B cell (primary cell): ENCODE measurements around the gene HES2. TPM values are rescaled to one million over a fixed set of nuclear protein-coding genes. Genes with fewer than 3 reads are reported as not detected.
"Not testable (repeated sequence)": the region's sequence is repeated elsewhere in the genome, so short reads cannot be mapped to it uniquely, and the experiment has no call there.

ENCODE experiments used
- ATAC-seq: fragments of 200-7000 bp; cut with Tn5 transposase; one replicate; pipeline ENCODE4 v1.10.0; 2021; ENCODE audit warnings: low read depth, mild to moderate bottlenecking, moderate number of reproducible peaks, moderate library complexity
- CTCF ChIA-PET: fragments of 350-600 bp; sonication (Branson Sonifier 250); formaldehyde crosslinking; loops from one replicate; lab custom pipeline; 2021; ENCODE audit warnings: antibody characterized with exemption, inconsistent platforms; lab: Charles Lee
- POLR2A ChIA-PET: fragments of 350-600 bp; sonication (Branson Sonifier 250); formaldehyde crosslinking; loops from one replicate; lab custom pipeline; 2021; ENCODE audit warnings: antibody characterized with exemption; lab: Charles Lee
- DNase-seq: peaks from one replicate; pipeline ENCODE4 v3.0.0; 2013
- H2AFZ ChIP-seq: 2 replicates; pipeline ENCODE4 v1.6.1; 2012; ENCODE audit warnings: mild to moderate bottlenecking, low read depth, low read length; ENCODE audit not compliant: insufficient read depth, poor library complexity, severe bottlenecking
- H3K27ac ChIP-seq, 2 donors: 1 replicate in 1 of 2; 2 replicates in 1 of 2; pipeline ENCODE4 v1.5.1; 2012 to 2013; ENCODE audit warnings: low read length in 2 of 2, mild to moderate bottlenecking in 2 of 2, moderate library complexity in 1 of 2
- H3K27me3 ChIP-seq, 4 experiments: fragments of 200-600 bp in 1 of 4; sonication (generic) in 1 of 4; replicated peaks in 1 of 4; 1 replicate in 2 of 4; 2 replicates in 2 of 4; pipeline versions ENCODE4 v1.6.1 to v1.7.0; 2013 to 2016; ENCODE audit warnings: low read length in 3 of 4, mild to moderate bottlenecking in 2 of 4, mixed read lengths in 1 of 4, moderate library complexity in 1 of 4; ENCODE audit not compliant: insufficient read depth in 4 of 4, control insufficient read depth in 3 of 4; ENCODE audit errors: control extremely low read depth in 1 of 4
- H3K36me3 ChIP-seq, 2 experiments: replicated peaks in 1 of 2; 1 replicate in 1 of 2; 2 replicates in 1 of 2; pipeline versions ENCODE4 v1.6.1 to v1.7.1; 2013; ENCODE audit warnings: low read length in 1 of 2; ENCODE audit not compliant: insufficient read depth in 2 of 2, control insufficient read depth in 1 of 2; ENCODE audit errors: control extremely low read depth in 1 of 2, extremely low read depth in 1 of 2
- H3K4me1 ChIP-seq, 2 donors: fragments of 200-600 bp in 1 of 2; sonication (generic) in 1 of 2; 1 replicate in 1 of 2; 2 replicates in 1 of 2; pipeline versions ENCODE4 v1.5.1 to v1.6.1; 2013 to 2017; ENCODE audit warnings: low read length in 2 of 2; ENCODE audit not compliant: control insufficient read depth in 2 of 2, insufficient read depth in 2 of 2
- H3K4me2 ChIP-seq: replicated peaks from 2 replicates; pipeline ENCODE3; 2012; ENCODE audit warnings: mild to moderate bottlenecking, low read depth, low read length; ENCODE audit not compliant: poor library complexity, severe bottlenecking
- H3K4me3 ChIP-seq, 5 experiments: fragments of 200-600 bp in 1 of 5; sonication (generic) in 1 of 5; 1 replicate in 3 of 5; 2 replicates in 2 of 5; pipeline versions ENCODE4 v1.5.1 to v1.7.0; 2011 to 2016; ENCODE audit warnings: low read length in 4 of 5, mild to moderate bottlenecking in 4 of 5, low read depth in 2 of 5, control low read depth in 1 of 5, moderate library complexity in 1 of 5; ENCODE audit not compliant: insufficient read depth in 1 of 5; ENCODE audit errors: control extremely low read depth in 1 of 5, extremely low read depth in 1 of 5
- H3K79me2 ChIP-seq: fragments of 200-600 bp; sonication (generic); one replicate; pipeline ENCODE4 v1.6.0; 2016; ENCODE audit warnings: low read length; ENCODE audit not compliant: control insufficient read depth, insufficient read depth
- H3K9ac ChIP-seq: fragments of 200-600 bp; sonication (generic); 2 replicates; pipeline ENCODE4 v1.6.1; 2017; ENCODE audit warnings: mild to moderate bottlenecking, low read length, moderate library complexity
- H3K9me3 ChIP-seq, 3 donors: one replicate each; pipeline versions ENCODE4 v1.6.1 to v1.7.1; 2013; ENCODE audit warnings: low read length in 2 of 3; ENCODE audit not compliant: control insufficient read depth in 2 of 3, insufficient read depth in 1 of 3; ENCODE audit errors: control extremely low read depth in 1 of 3
- H4K20me1 ChIP-seq: 2 replicates; pipeline ENCODE4 v1.6.0; 2012; ENCODE audit warnings: mild to moderate bottlenecking, low read length; ENCODE audit not compliant: insufficient read depth, control insufficient read depth, poor library complexity, severe bottlenecking
- H3K27ac Mint-ChIP-seq: one replicate; pipeline ENCODE4 v1.8.0; 2021; ENCODE audit warnings: mixed read lengths
- H3K27me3 Mint-ChIP-seq: one replicate; pipeline ENCODE4 v1.8.0; 2021; ENCODE audit warnings: mixed read lengths
- H3K4me1 Mint-ChIP-seq: one replicate; pipeline ENCODE4 v1.8.0; 2021; ENCODE audit warnings: mixed read lengths
- H3K4me3 Mint-ChIP-seq: one replicate; pipeline ENCODE4 v1.8.0; 2021; ENCODE audit warnings: mixed read lengths
- H3K9me3 Mint-ChIP-seq: one replicate; pipeline ENCODE4 v1.8.0; 2022; ENCODE audit warnings: mixed read lengths; ENCODE audit not compliant: insufficient read depth
- CTCF ChIP-seq: fragments of 200-600 bp; IDR thresholded peaks from one replicate; pipeline ENCODE4 v1.8.0; 2022; ENCODE audit warnings: antibody characterized with exemption, mild to moderate bottlenecking
- EZH2 ChIP-seq: IDR thresholded peaks from 2 replicates; pipeline ENCODE4 v1.6.1; 2012; ENCODE audit warnings: borderline replicate concordance, low read depth, mild to moderate bottlenecking, moderate library complexity, low read length; ENCODE audit not compliant: insufficient read depth, poor library complexity, severe bottlenecking
- WGBS: methylation state at CpG from one replicate; pipeline ENCODE4 v1.1.5; 2013; ENCODE audit warnings: missing lambda C conversion rate; ENCODE audit not compliant: insufficient coverage; 5-methylcytosine and 5-hydroxymethylcytosine counted together
- intact Hi-C: fragments of 100-400 bp; cut with micrococcal nuclease; formaldehyde crosslinking; loops from one replicate; pipeline ENCODE4 v1.10.0; 2022
- polyA plus RNA-seq: library from polyadenylated mRNA; depleted of rRNA; stranded (reverse); fragments of >200 nt; gene quantifications from 2 replicates; pipeline ENCODE4 v1.2.3, GENCODE V29; 2012
- total RNA-seq, 2 donors: library from RNA; stranded (reverse); fragments of 120-200 nt in 1 of 2; gene quantifications; 1 replicate in 1 of 2; 2 replicates in 1 of 2; pipeline versions ENCODE4 v1.2.3 to v1.2.4, GENCODE V29; 2013 to 2022

HES2 gene
- total and polyA plus RNA-seq, 2 donors (not counting 1 experiment from before 2014, with no cell fraction given), result not detected

- DNase-seq, H3K27ac ChIP-seq, CTCF ChIA-PET, H2AFZ ChIP-seq, H3K9me3 Mint-ChIP-seq, H4K20me1 ChIP-seq, H3K9ac ChIP-seq, H3K79me2 ChIP-seq, POLR2A ChIA-PET, ATAC-seq, H3K36me3 ChIP-seq, H3K4me3 ChIP-seq, H3K4me2 ChIP-seq, H3K4me3 Mint-ChIP-seq, H3K27ac Mint-ChIP-seq, intact Hi-C loops, H3K4me1 Mint-ChIP-seq: not testable (repeated sequence)
- Histone ChIP-seq H3K4me1 (peaks cover 15 to 20% of the 10 kb centered on the region in 2 donors), H3K9me3 (peaks cover 0 to 12% (median 0%) of the 10 kb centered on the region in 3 donors), H3K27me3 (peaks cover 0 to 41% (median 15%) of the 10 kb centered on the region in 4 experiments)
- WGBS, result 63% methylated on average over 6 of the region's 6 CpGs
- H3K27me3 Mint-ChIP-seq, result peaks cover 32% of the 10 kb centered on the region
Observed at GRCh38 chr1:6428453-6428852, 8.7 kb upstream of the HES2 start.

- no peak for DNase-seq
- Mint-ChIP-seq H3K4me1 (peaks cover 11% of the 10 kb centered on the region), H3K27ac (no peak overlapping the region), H3K9me3 (no peaks in the 10 kb centered on the region), H3K27me3 (peaks cover 37% of the 10 kb centered on the region), H3K4me3 (no peak overlapping the region)
- TF ChIP-seq CTCF (no peak), EZH2 (no peak)
- ChIA-PET CTCF (no interaction called here), POLR2A (no interaction called here)
- Histone ChIP-seq H4K20me1 (no peaks in the 10 kb centered on the region), H3K27me3 (peaks cover 0 to 48% (median 18%) of the 10 kb centered on the region in 4 experiments), H3K4me1 (peaks cover 19 to 24% of the 10 kb centered on the region in 2 donors), H3K9ac (no peak overlapping the region), H3K36me3 (no peaks in the 10 kb centered on the region), H3K4me3 (no peak overlapping the region), H3K27ac (no peak overlapping the region), H2AFZ (no peak overlapping the region), H3K79me2 (no peaks in the 10 kb centered on the region), H3K4me2 (no peak overlapping the region), H3K9me3 (peaks cover 0 to 12% (median 0%) of the 10 kb centered on the region in 3 donors)
- ATAC-seq, result no peak
- intact Hi-C loops, result no loop called here
- 88% methylated on average over 21 of the region's 26 CpGs for WGBS
Observed at GRCh38 chr1:6427441-6428390, 8.0 kb upstream of the HES2 start.
